Loucy (cell line): ENCODE results near the gene XXYLT1.

ENCODE experiments used
- H2AFZ ChIP-seq: fragments of 200-600 bp; sonication (generic); 2 replicates; pipeline ENCODE4 v1.6.0; 2016; ENCODE audit warnings: antibody characterized with exemption, mild to moderate bottlenecking, low read length, moderate library complexity
- H3F3A ChIP-seq: fragments of 200-600 bp; 2 replicates; pipeline ENCODE4 v1.6.0; 2016; ENCODE audit warnings: antibody characterized with exemption, low read depth, mild to moderate bottlenecking
- H3K27me3 ChIP-seq: fragments of 200-600 bp; sonication (generic); 2 replicates; pipeline ENCODE4 v1.6.1; 2014; ENCODE audit warnings: low read length, mild to moderate bottlenecking; ENCODE audit not compliant: insufficient read depth, poor library complexity, severe bottlenecking
- H3K36me3 ChIP-seq: fragments of 200-600 bp; sonication (generic); 2 replicates; pipeline ENCODE4 v1.6.1; 2016; ENCODE audit warnings: low read length; ENCODE audit not compliant: insufficient read depth
- H3K4me1 ChIP-seq: fragments of 200-600 bp; sonication (generic); 2 replicates; pipeline ENCODE4 v1.5.1; 2014; ENCODE audit warnings: low read length, mild to moderate bottlenecking; ENCODE audit not compliant: insufficient read depth, poor library complexity, severe bottlenecking
- H3K4me2 ChIP-seq: fragments of 200-600 bp; sonication (generic); 2 replicates; pipeline ENCODE4 v1.6.0; 2014; ENCODE audit warnings: antibody characterized with exemption, low read length, low read depth, mild to moderate bottlenecking; ENCODE audit not compliant: poor library complexity, severe bottlenecking
- H3K4me3 ChIP-seq: fragments of 200-600 bp; sonication (generic); 2 replicates; pipeline ENCODE4 v1.5.1; 2014; ENCODE audit warnings: low read length, mild to moderate bottlenecking, mixed read lengths; ENCODE audit not compliant: poor library complexity, severe bottlenecking
- H3K79me2 ChIP-seq: fragments of 200-600 bp; sonication (generic); 2 replicates; pipeline ENCODE4 v1.6.1; 2014; ENCODE audit warnings: low read length; ENCODE audit not compliant: insufficient read depth
- H3K9ac ChIP-seq: fragments of 200-600 bp; sonication (generic); 2 replicates; pipeline ENCODE4 v1.6.0; 2014; ENCODE audit warnings: mild to moderate bottlenecking, low read depth, low read length, moderate library complexity; ENCODE audit not compliant: poor library complexity, severe bottlenecking
- H3K9me2 ChIP-seq: fragments of 200-600 bp; sonication (generic); replicated peaks from 2 replicates; pipeline ENCODE4 v1.6.1; 2016; ENCODE audit warnings: low read depth, low read length, mixed read lengths
- H3K9me3 ChIP-seq: fragments of 200-600 bp; sonication (generic); 2 replicates; pipeline ENCODE4 v1.6.1; 2014; ENCODE audit warnings: mild to moderate bottlenecking, antibody characterized with exemption, low read length, low read depth; ENCODE audit not compliant: insufficient read depth
- H4K20me1 ChIP-seq: fragments of 200-600 bp; sonication (generic); 2 replicates; pipeline ENCODE4 v1.6.0; 2014; ENCODE audit warnings: antibody characterized with exemption, low read length, mild to moderate bottlenecking; ENCODE audit not compliant: insufficient read depth, poor library complexity, severe bottlenecking
- EZH2phosphoT487 ChIP-seq: fragments of 200-600 bp; IDR thresholded peaks from 2 replicates; pipeline ENCODE4 v1.6.1; 2018; ENCODE audit warnings: antibody characterized with exemption, mild to moderate bottlenecking, moderate library complexity, borderline replicate concordance
- TF ChIP-seq, protein P1 (sequence below): fragments of 200-600 bp; sonication (generic); conservative IDR thresholded peaks from 2 replicates; pipeline ENCODE4 v1.5.1; 2014; ENCODE audit warnings: mild to moderate bottlenecking, antibody characterized with exemption, low read length

Gene XXYLT1

DNA sequence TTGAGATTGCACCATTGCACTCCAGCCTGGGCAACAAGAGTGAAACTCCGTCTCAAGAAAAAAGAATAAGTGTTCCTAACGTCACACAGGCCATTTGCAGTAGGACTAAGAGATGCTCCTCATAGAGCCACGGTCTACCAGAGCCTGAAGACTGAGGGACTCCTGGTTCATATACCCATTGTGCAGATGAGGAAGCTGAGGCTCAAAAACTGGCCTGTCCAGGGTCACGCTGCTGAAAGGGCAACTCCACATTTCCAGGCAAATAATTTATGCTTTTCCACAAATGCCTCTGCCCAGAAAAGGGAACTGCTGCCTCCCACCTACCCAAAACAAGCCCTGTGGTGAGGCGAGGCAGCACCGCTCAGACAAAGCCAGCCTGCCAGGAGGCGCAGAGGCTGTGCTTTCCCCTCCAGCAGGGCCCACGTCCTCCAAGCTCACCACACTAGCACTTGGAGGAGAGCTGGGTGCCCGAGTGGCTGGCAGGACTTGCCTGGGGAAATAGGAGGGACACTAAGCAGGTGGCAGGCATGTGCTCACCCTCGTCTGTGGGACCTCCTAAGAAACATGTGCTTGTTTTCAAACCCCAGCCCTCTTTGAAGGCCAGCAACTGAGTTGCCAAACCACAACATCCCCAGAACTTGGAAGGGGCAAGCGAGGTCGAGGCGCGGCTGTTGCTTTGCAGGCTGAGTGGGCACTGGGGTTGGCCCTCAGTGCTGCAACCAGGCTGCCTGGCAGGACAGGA lies 195.6 kb downstream of the XXYLT1 start:
- Histone ChIP-seq H3K9me3 (no peaks in the 10 kb centered on the region), H3F3A (no peaks in the 10 kb centered on the region), H3K9me2 (no peaks in the 10 kb centered on the region), H3K27me3 (no peaks in the 10 kb centered on the region), H4K20me1 (no peaks in the 10 kb centered on the region), H3K9ac (no peak overlapping the region), H3K4me3 (no peak overlapping the region), H2AFZ (no peak overlapping the region), H3K36me3 (peaks cover 36% of the 10 kb centered on the region; the same call in 1 of the 2 replicates), H3K4me2 (peak overlapping the region; percentile 14), H3K4me1 (peaks cover 29% of the 10 kb centered on the region), H3K79me2 (peaks cover 39% of the 10 kb centered on the region)
- TF ChIP-seq EZH2phosphoT487: no peak
- TF ChIP-seq, protein P1, sequence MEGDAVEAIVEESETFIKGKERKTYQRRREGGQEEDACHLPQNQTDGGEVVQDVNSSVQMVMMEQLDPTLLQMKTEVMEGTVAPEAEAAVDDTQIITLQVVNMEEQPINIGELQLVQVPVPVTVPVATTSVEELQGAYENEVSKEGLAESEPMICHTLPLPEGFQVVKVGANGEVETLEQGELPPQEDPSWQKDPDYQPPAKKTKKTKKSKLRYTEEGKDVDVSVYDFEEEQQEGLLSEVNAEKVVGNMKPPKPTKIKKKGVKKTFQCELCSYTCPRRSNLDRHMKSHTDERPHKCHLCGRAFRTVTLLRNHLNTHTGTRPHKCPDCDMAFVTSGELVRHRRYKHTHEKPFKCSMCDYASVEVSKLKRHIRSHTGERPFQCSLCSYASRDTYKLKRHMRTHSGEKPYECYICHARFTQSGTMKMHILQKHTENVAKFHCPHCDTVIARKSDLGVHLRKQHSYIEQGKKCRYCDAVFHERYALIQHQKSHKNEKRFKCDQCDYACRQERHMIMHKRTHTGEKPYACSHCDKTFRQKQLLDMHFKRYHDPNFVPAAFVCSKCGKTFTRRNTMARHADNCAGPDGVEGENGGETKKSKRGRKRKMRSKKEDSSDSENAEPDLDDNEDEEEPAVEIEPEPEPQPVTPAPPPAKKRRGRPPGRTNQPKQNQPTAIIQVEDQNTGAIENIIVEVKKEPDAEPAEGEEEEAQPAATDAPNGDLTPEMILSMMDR: no peak

- no peaks in the 10 kb centered on the region for H3K9me3 ChIP-seq
- no peak overlapping the region for H3K4me2 ChIP-seq
- H3K79me2 ChIP-seq: peaks cover 29% of the 10 kb centered on the region
- no peak overlapping the region for H3K4me3 ChIP-seq
- H3K9me2 ChIP-seq: no peaks in the 10 kb centered on the region
- no peaks in the 10 kb centered on the region for H3K27me3 ChIP-seq
- TF ChIP-seq, protein P1: no peak
- no peak for TF ChIP-seq EZH2phosphoT487
- H3K9ac ChIP-seq: no peak overlapping the region
- H2AFZ ChIP-seq: no peak overlapping the region
- H3K4me1 ChIP-seq: peaks cover 17% of the 10 kb centered on the region
- no peaks in the 10 kb centered on the region for H3F3A ChIP-seq
- H4K20me1 ChIP-seq: no peaks in the 10 kb centered on the region
- H3K36me3 ChIP-seq: peaks cover 48% of the 10 kb centered on the region; the same call in 1 of the 2 replicates
Observed at GRCh38 chr3:195073866-195074860, 196.8 kb downstream of the XXYLT1 start.

GRCh38 chr3:195072916-195073564 lies 197.9 kb downstream of the XXYLT1 start:
- TF ChIP-seq, protein P1: no peak
- no peak for TF ChIP-seq EZH2phosphoT487
- Histone ChIP-seq H3K27me3 (no peaks in the 10 kb centered on the region), H3F3A (no peaks in the 10 kb centered on the region), H3K9ac (no peak overlapping the region), H3K36me3 (peaks cover 60% of the 10 kb centered on the region; the same call in 1 of the 2 replicates), H3K9me2 (no peaks in the 10 kb centered on the region), H3K4me3 (no peak overlapping the region), H3K79me2 (peaks cover 18% of the 10 kb centered on the region; the same call in 1 of the 2 replicates), H3K9me3 (no peaks in the 10 kb centered on the region), H2AFZ (no peak overlapping the region), H3K4me1 (peaks cover 12% of the 10 kb centered on the region), H3K4me2 (no peak overlapping the region), H4K20me1 (no peaks in the 10 kb centered on the region)
